Transverse colon (tissue), 4 donors: ENCODE data around the gene QRICH1. TPM values are rescaled to one million over a fixed set of nuclear protein-coding genes. Genes with fewer than 3 reads are reported as not detected.

Experiments used
- DNase-seq: peaks from one replicate; pipeline ENCODE4 v3.0.0-alpha.2; 2019
- H3K27ac ChIP-seq, 4 donors: fragments of 200-600 bp; sonication (generic); 2 replicates each; pipeline ENCODE4 v1.5.1; 2016 to 2018; ENCODE audit warnings: inconsistent platforms in 4 of 4
- H3K27me3 ChIP-seq: fragments of 200-600 bp; sonication (generic); 2 replicates; pipeline ENCODE4 v1.5.1; 2017; ENCODE audit warnings: inconsistent platforms
- H3K36me3 ChIP-seq, 4 donors: fragments of 200-600 bp; sonication (generic); 2 replicates each; pipeline ENCODE4 v1.5.1; 2017 to 2019; ENCODE audit warnings: inconsistent platforms in 4 of 4
- H3K4me1 ChIP-seq, 4 donors: fragments of 200-600 bp; sonication (generic); 2 replicates each; pipeline ENCODE4 v1.5.1; 2017 to 2020; ENCODE audit warnings: inconsistent platforms in 4 of 4
- H3K4me3 ChIP-seq, 4 donors: fragments of 200-600 bp; sonication (generic); 1 replicate in 1 of 4; 2 replicates in 3 of 4; pipeline versions ENCODE4 v1.5.1 to v1.6.1; 2017 to 2019; ENCODE audit warnings: inconsistent platforms in 4 of 4
- H3K9me3 ChIP-seq, 2 donors: fragments of 200-600 bp; sonication (generic); 2 replicates each; pipeline ENCODE4 v1.5.1; 2017 to 2019; ENCODE audit warnings: inconsistent platforms in 2 of 2
- CTCF ChIP-seq, 5 experiments: fragments of 200-600 bp in 3 of 5; fragments of 450-650 bp in 2 of 5; sonication (generic) in 3 of 5; IDR thresholded peaks; 1 replicate in 2 of 5; 2 replicates in 3 of 5; pipeline ENCODE4 v1.5.1; 2016 to 2017; ENCODE audit warnings: antibody characterized with exemption in 5 of 5, inconsistent platforms in 3 of 5, mild to moderate bottlenecking in 2 of 5, moderate library complexity in 1 of 5
- EP300 ChIP-seq: sonication (generic); formaldehyde crosslinking; IDR thresholded peaks from one replicate; pipeline ENCODE4 v1.6.1; 2017; ENCODE audit warnings: antibody characterized with exemption, low read depth
- POLR2A ChIP-seq: fragments of 450-650 bp; IDR thresholded peaks from one replicate; pipeline ENCODE4 v1.6.1; 2016; ENCODE audit warnings: antibody characterized with exemption, mild to moderate bottlenecking, moderate library complexity
- POLR2AphosphoS5 ChIP-seq, 3 donors: sonication (generic); formaldehyde crosslinking; IDR thresholded peaks; one replicate each; pipeline ENCODE4 v1.6.1; 2016; ENCODE audit warnings: antibody characterized with exemption in 3 of 3
- WGBS, 2 donors: methylation state at CpG; one replicate each; pipeline ENCODE4 v1.1.5; 2018; ENCODE audit warnings: low coverage in 1 of 2; 5-methylcytosine and 5-hydroxymethylcytosine counted together
- in situ Hi-C, 4 donors: fragments of 200-750 bp; cut with MboI; loops; one replicate each; pipeline versions ENCODE4 v1.15.0 to v1.15.1; 2017; ENCODE audit warnings: low sequenced_read_pairs in 3 of 4, low pct_ligation_motif_present in 1 of 4, low pct_unique_long_range_greater_than_20kb in 1 of 4
- intact Hi-C: fragments of 100-400 bp; cut with DNase I; formaldehyde crosslinking; loops from one replicate; pipeline ENCODE4 v1.15.1; 2023; ENCODE audit warnings: low total_unique reads
- total RNA-seq, 4 donors: library from RNA; depleted of rRNA; stranded (reverse); fragments of >200 nt; gene quantifications; one replicate each; pipeline ENCODE4 v1.1.0, GENCODE V29; 2016

The QRICH1 gene
- total RNA-seq, 4 donors from 2014 or later: 76.4 to 122 (median 84.7) TPM

GRCh38 chr3:49004352-49005302 lies 89.2 kb downstream of the QRICH1 start:
- no peak for TF ChIP-seq CTCF (IDR thresholded peaks at IDR 0.05)
- no peak for TF ChIP-seq EP300
- no peak for TF ChIP-seq POLR2A
- TF ChIP-seq POLR2AphosphoS5 (IDR thresholded peaks at IDR 0.05): no peak
- peaks cover 12 to 25% (median 19%) of the 10 kb centered on the region in 4 donors for H3K4me1 ChIP-seq
- no peaks in the 10 kb centered on the region for H3K36me3 ChIP-seq
- H3K27ac ChIP-seq: no peak overlapping the region
- H3K9me3 ChIP-seq: no peaks in the 10 kb centered on the region
- intact Hi-C loops (no loop called here), in situ Hi-C loops (no loop called here)
- H3K27me3 ChIP-seq: no peaks in the 10 kb centered on the region
- peak; percentile 73 for DNase-seq
- WGBS, 2 donors: 40 to 89% methylated on average over 1 to 16 of the region's 16 CpGs
- H3K4me3 ChIP-seq: no peak overlapping the region

GRCh38 chr3:49001155-49001554 lies 92.7 kb downstream of the QRICH1 start:
- Histone ChIP-seq H3K27me3 (no peaks in the 10 kb centered on the region), H3K27ac (no peak overlapping the region), H3K36me3 (no peaks in the 10 kb centered on the region), H3K9me3 (no peaks in the 10 kb centered on the region), H3K4me1 (peaks cover under 1 to 4% (median 2%) of the 10 kb centered on the region in 4 donors), H3K4me3 (no peak overlapping the region)
- WGBS, 2 donors: 88% methylated on average over 4 of the region's 6 CpGs; no CpG with 5 or more reads in 1 of the 2 donors
- no peak for DNase-seq
- in situ Hi-C loops (no loop called here), intact Hi-C loops (no loop called here)
- TF ChIP-seq POLR2AphosphoS5 (IDR thresholded peaks at IDR 0.05): no peak
- no peak for TF ChIP-seq EP300
- no peak for TF ChIP-seq POLR2A
- TF ChIP-seq CTCF (IDR thresholded peaks at IDR 0.05): no peak

GRCh38 chr3:48999085-48999858 lies 94.6 kb downstream of the QRICH1 start:
- intact Hi-C loops: no loop called here
- H3K9me3 ChIP-seq: no peaks in the 10 kb centered on the region
- H3K27me3 ChIP-seq: no peaks in the 10 kb centered on the region
- 83% methylated on average over 8 of the region's 8 CpGs; no CpG with 5 or more reads in 1 of the 2 donors for WGBS, 2 donors
- H3K36me3 ChIP-seq: no peaks in the 10 kb centered on the region
- no peak overlapping the region for H3K27ac ChIP-seq
- no peak for DNase-seq
- H3K4me1 ChIP-seq: no peaks in the 10 kb centered on the region
- no peak for TF ChIP-seq CTCF (IDR thresholded peaks at IDR 0.05)
- no peak for TF ChIP-seq EP300
- TF ChIP-seq POLR2AphosphoS5 (IDR thresholded peaks at IDR 0.05): no peak
- in situ Hi-C loops: no loop called here
- H3K4me3 ChIP-seq: no peak overlapping the region
